Measurements from ENCODE around the gene USP35.

GRCh38 chr11:78193806-78194205, 5.1 kb downstream of the USP35 start:
- TF ChIP-seq, protein P1, sequence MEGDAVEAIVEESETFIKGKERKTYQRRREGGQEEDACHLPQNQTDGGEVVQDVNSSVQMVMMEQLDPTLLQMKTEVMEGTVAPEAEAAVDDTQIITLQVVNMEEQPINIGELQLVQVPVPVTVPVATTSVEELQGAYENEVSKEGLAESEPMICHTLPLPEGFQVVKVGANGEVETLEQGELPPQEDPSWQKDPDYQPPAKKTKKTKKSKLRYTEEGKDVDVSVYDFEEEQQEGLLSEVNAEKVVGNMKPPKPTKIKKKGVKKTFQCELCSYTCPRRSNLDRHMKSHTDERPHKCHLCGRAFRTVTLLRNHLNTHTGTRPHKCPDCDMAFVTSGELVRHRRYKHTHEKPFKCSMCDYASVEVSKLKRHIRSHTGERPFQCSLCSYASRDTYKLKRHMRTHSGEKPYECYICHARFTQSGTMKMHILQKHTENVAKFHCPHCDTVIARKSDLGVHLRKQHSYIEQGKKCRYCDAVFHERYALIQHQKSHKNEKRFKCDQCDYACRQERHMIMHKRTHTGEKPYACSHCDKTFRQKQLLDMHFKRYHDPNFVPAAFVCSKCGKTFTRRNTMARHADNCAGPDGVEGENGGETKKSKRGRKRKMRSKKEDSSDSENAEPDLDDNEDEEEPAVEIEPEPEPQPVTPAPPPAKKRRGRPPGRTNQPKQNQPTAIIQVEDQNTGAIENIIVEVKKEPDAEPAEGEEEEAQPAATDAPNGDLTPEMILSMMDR (IDR thresholded peaks at IDR 0.05), result no peak
- TF ChIP-seq POLR2A (IDR thresholded peaks at IDR 0.05), result no peak
